ENCODE measurements around the gene PPTC7. TPM values are rescaled to one million over a fixed set of nuclear protein-coding genes. Genes with fewer than 3 reads are reported as not detected.

Gene PPTC7
- total and polyA plus RNA-seq, 2 of the 8 experiments (the other 6 are each of a cell fraction or from before 2014, with no cell fraction given), result 8.1 to 15.9 TPM

Small RNA genes within 50 kb of the gene (small RNA-seq; reads per million reads assigned to genes)
- gene RF00278 (ENCODE audit: insufficient read depth) (not detected), gene RN7SL387P (ENCODE audit: insufficient read depth) (not detected)

Other genes starting within 250 kb of the PPTC7 start
- gene ANAPC7, start 179.6 kb downstream of the PPTC7 start, total RNA-seq (2021; fragmentation: NEBNext Ultra II Directional; extraction: Animal tissue kit (Norgen Biotek cat#: 25700)), result 81.2 and 105 TPM in 2 replicates
- 62.2 and 72.8 TPM in 2 replicates for gene ANAPC7, start 179.6 kb downstream of the PPTC7 start, polyA plus RNA-seq (2011; rRNA removed)
- 160 and 170 TPM in 2 replicates for gene ARPC3, start 133.0 kb downstream of the PPTC7 start, total RNA-seq (2021; fragmentation: NEBNext Ultra II Directional; extraction: Animal tissue kit (Norgen Biotek cat#: 25700))
- gene ARPC3, start 133.0 kb downstream of the PPTC7 start, polyA plus RNA-seq (2011; rRNA removed), result 33.8 and 36.7 TPM in 2 replicates
- gene GPN3, start 115.1 kb downstream of the PPTC7 start, total RNA-seq (2021; fragmentation: NEBNext Ultra II Directional; extraction: Animal tissue kit (Norgen Biotek cat#: 25700)), result 49.7 and 50.8 TPM in 2 replicates
- gene GPN3, start 115.1 kb downstream of the PPTC7 start, polyA plus RNA-seq (2011; rRNA removed), result 32.8 and 52.9 TPM in 2 replicates
- 19.8 and 22.2 TPM in 2 replicates for gene FAM216A, start 114.5 kb downstream of the PPTC7 start, total RNA-seq (2021; fragmentation: NEBNext Ultra II Directional; extraction: Animal tissue kit (Norgen Biotek cat#: 25700))
- gene FAM216A, start 114.5 kb downstream of the PPTC7 start, polyA plus RNA-seq (2011; rRNA removed), result 24.6 and 24.8 TPM in 2 replicates
- gene VPS29, start 81.2 kb downstream of the PPTC7 start, total RNA-seq (2021; fragmentation: NEBNext Ultra II Directional; extraction: Animal tissue kit (Norgen Biotek cat#: 25700)), result 59.0 and 62.5 TPM in 2 replicates
- gene VPS29, start 81.2 kb downstream of the PPTC7 start, polyA plus RNA-seq (2011; rRNA removed), result 40.0 and 74.6 TPM in 2 replicates
- gene RAD9B, start 81.0 kb downstream of the PPTC7 start, total RNA-seq (2021; fragmentation: NEBNext Ultra II Directional; extraction: Animal tissue kit (Norgen Biotek cat#: 25700)), result not detected in 2 replicates
- gene RAD9B, start 81.0 kb downstream of the PPTC7 start, polyA plus RNA-seq (2011; rRNA removed), result 0.03 and 0.06 TPM in 2 replicates
- gene TCTN1, start 30.8 kb upstream of the PPTC7 start, total RNA-seq (2021; fragmentation: NEBNext Ultra II Directional; extraction: Animal tissue kit (Norgen Biotek cat#: 25700)), result 11.1 and 16.4 TPM in 2 replicates
- 14.7 and 20.8 TPM in 2 replicates for gene TCTN1, start 30.8 kb upstream of the PPTC7 start, polyA plus RNA-seq (2011; rRNA removed)
- gene HVCN1, start 105.8 kb upstream of the PPTC7 start, total RNA-seq (2021; fragmentation: NEBNext Ultra II Directional; extraction: Animal tissue kit (Norgen Biotek cat#: 25700)), result 5.6 and 5.8 TPM in 2 replicates
- 10.5 and 11.2 TPM in 2 replicates for gene HVCN1, start 105.8 kb upstream of the PPTC7 start, polyA plus RNA-seq (2011; rRNA removed)
- gene PPP1CC, start 159.6 kb upstream of the PPTC7 start, total RNA-seq (2021; fragmentation: NEBNext Ultra II Directional; extraction: Animal tissue kit (Norgen Biotek cat#: 25700)), result 335 and 350 TPM in 2 replicates
- gene PPP1CC, start 159.6 kb upstream of the PPTC7 start, polyA plus RNA-seq (2011; rRNA removed), result 109 and 193 TPM in 2 replicates